Prostate gland (tissue), 2 donors: ENCODE measurements around the gene VSNL1.

Experiments
- CTCF ChIP-seq, 4 experiments: fragments of 200-600 bp in 2 of 4; fragments of 450-650 bp in 2 of 4; sonication (generic) in 2 of 4; IDR thresholded peaks; 1 replicate in 3 of 4; 2 replicates in 1 of 4; pipeline ENCODE4 v1.5.1; 2016 to 2019; ENCODE audit warnings: antibody characterized with exemption in 4 of 4, mild to moderate bottlenecking in 2 of 4, moderate library complexity in 2 of 4
- POLR2A ChIP-seq: fragments of 450-650 bp; IDR thresholded peaks from one replicate; pipeline ENCODE4 v1.6.1; 2016; ENCODE audit warnings: antibody characterized with exemption, mild to moderate bottlenecking
- POLR2AphosphoS5 ChIP-seq: sonication (generic); formaldehyde crosslinking; IDR thresholded peaks from one replicate; pipeline ENCODE4 v1.6.1; 2017; ENCODE audit warnings: antibody characterized with exemption

GRCh38 chr2:17682098-17682857, 141.8 kb downstream of the VSNL1 start:
- TF ChIP-seq CTCF (IDR thresholded peaks at IDR 0.05) (no peak), POLR2AphosphoS5 (no peak), POLR2A (no peak)
